ENCODE results near the gene INTS14.

DNA sequence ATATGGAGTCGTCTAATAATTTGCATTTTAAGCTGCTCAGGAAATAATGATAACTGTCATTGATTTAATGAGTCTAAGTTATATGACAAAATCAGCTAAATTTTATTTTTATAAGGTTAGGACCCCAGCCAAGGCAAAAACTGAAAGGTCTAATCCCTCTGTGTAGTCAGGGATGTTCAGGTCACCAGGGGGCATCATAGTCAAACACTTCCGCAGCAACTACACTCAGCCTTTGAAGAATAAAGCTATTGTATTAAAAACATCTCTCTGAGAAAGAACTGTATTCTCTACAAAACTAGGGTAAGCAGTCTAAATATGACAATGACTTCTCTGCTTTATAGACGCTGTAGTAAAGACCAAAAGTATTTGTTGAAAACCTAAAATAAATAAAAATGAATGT is 15.0 kb downstream of the INTS14 start:
- TF ChIP-seq POLR2A (IDR thresholded peaks at IDR 0.05) = no peak
- TF ChIP-seq, protein P1, sequence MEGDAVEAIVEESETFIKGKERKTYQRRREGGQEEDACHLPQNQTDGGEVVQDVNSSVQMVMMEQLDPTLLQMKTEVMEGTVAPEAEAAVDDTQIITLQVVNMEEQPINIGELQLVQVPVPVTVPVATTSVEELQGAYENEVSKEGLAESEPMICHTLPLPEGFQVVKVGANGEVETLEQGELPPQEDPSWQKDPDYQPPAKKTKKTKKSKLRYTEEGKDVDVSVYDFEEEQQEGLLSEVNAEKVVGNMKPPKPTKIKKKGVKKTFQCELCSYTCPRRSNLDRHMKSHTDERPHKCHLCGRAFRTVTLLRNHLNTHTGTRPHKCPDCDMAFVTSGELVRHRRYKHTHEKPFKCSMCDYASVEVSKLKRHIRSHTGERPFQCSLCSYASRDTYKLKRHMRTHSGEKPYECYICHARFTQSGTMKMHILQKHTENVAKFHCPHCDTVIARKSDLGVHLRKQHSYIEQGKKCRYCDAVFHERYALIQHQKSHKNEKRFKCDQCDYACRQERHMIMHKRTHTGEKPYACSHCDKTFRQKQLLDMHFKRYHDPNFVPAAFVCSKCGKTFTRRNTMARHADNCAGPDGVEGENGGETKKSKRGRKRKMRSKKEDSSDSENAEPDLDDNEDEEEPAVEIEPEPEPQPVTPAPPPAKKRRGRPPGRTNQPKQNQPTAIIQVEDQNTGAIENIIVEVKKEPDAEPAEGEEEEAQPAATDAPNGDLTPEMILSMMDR (IDR thresholded peaks at IDR 0.05) = peak in 1 of 6 experiments; percentile 10
